Activated T-cell treated with anti-CD3 and anti-CD28 coated beads for 48 hours (primary cell): Measurements from ENCODE around the gene LRIG1.
A peak's percentile ranks its signal among the peaks of the same experiment; 100 is the strongest.
"Not testable (repeated sequence)": the region's sequence is repeated elsewhere in the genome, so short reads cannot be mapped to it uniquely, and the experiment has no call there.

Source experiments
- DNase-seq: peaks from one replicate; pipeline ENCODE4 v3.0.0-alpha.2; 2020; ENCODE audit warnings: low read depth

The LRIG1 gene

GRCh38 chr3:66421893-66422292 is 78.9 kb downstream of the LRIG1 start:
- not testable (repeated sequence) for DNase-seq

GRCh38 chr3:66421144-66421543 is 79.7 kb downstream of the LRIG1 start:
- not testable (repeated sequence) for DNase-seq

GRCh38 chr3:66419036-66419435 is 81.8 kb downstream of the LRIG1 start:
- no peak for DNase-seq

- no peak for DNase-seq
Measured at GRCh38 chr3:66418475-66418931, 82.3 kb downstream of the LRIG1 start.

- DNase-seq: no peak
Measured at GRCh38 chr3:66416556-66417304, 84.1 kb downstream of the LRIG1 start.

- DNase-seq: no peak
Measured at GRCh38 chr3:66415867-66416428, 84.9 kb downstream of the LRIG1 start.

GRCh38 chr3:66414846-66415245 is 86.0 kb downstream of the LRIG1 start:
- no peak for DNase-seq

- DNase-seq: peak; percentile 4
Measured at GRCh38 chr3:66413151-66413751, 87.6 kb downstream of the LRIG1 start.

- no peak for DNase-seq
Measured at GRCh38 chr3:66411961-66412887, 88.6 kb downstream of the LRIG1 start.

GRCh38 chr3:66411474-66411873 is 89.3 kb downstream of the LRIG1 start:
- no peak for DNase-seq

- DNase-seq: no peak
Measured at GRCh38 chr3:66410976-66411375, 89.8 kb downstream of the LRIG1 start.

GRCh38 chr3:66409771-66410754 is 90.8 kb downstream of the LRIG1 start:
- no peak for DNase-seq

- DNase-seq: peak; percentile 68
Measured at GRCh38 chr3:66407611-66408218, 93.1 kb downstream of the LRIG1 start.

- no peak for DNase-seq
Measured at GRCh38 chr3:66406831-66407610, 93.8 kb downstream of the LRIG1 start.

GRCh38 chr3:66406163-66406562 is 94.7 kb downstream of the LRIG1 start:
- DNase-seq: no peak

GRCh38 chr3:66405701-66406091 is 95.1 kb downstream of the LRIG1 start:
- DNase-seq: no peak

- no peak for DNase-seq
Measured at GRCh38 chr3:66404903-66405700, 95.7 kb downstream of the LRIG1 start.

- no peak for DNase-seq
Measured at GRCh38 chr3:66404197-66404596, 96.6 kb downstream of the LRIG1 start.
